NCI-H2227 treated with DMSO at 0.1 percent for 48 hours (cell line): ENCODE results near the gene CEBPE.
"Not testable (repeated sequence)": the region's sequence is repeated elsewhere in the genome, so short reads cannot be mapped to it uniquely, and the experiment has no call there.

Source experiments
- DNase-seq: peaks from one replicate; lab custom pipeline; 2025; lab: John Stamatoyannopoulos, UW

Gene CEBPE

DNA sequence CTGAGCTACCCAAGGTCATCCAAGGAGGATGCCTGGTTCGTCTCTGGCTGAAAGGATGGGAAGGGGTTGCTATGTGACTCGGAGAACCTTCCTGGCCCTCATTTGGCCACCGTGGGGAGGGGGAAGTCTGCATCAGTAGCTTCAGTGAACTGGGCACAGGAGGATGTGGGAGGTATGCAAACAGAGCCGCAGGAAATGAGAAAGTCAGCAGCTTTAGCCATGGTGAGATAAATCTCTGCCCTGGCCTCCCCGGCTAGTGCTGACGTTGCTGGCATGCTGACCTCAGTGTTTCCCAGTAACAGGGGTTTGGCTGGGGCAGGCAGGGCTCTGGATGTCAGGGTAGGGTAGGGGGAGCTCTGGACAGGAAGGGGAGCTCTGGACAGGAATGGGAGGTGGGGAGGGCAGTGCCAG is 2.3 kb upstream of the CEBPE start:
- DNase-seq, result no peak

DNA sequence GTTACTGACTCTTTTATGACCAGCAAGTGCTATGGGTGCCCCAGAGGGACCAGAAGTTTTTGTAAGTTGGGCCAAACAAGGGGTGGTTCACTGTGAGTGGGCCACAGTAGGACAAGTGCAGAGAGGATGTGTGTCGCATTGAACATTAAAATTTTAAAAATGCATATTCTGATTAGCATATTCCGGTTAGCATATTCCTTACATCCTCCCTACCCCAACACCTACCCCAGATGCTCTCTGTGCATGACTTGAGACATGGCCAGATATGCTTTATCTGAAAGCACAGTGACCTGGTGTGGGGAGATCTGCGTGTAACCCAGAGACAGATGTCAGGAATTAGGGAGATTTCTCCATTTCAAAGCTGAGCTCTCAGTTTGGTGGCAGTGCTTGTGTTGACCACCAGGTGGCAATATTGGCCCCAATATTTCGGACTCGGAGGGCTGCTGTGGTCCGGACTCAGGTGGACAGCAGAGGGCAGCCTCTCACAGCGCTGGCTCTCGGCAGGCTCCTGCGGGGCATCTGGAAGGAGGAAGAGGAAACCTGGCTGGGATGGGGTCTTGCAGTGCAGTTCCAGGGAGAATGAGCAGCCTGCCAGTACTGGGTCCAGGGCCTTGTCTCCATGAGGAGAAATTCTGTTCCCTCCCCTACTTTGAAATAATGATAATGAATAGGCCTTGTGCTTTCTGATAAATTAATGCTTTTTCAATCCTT is 1.6 kb upstream of the CEBPE start:
- DNase-seq, result peak; percentile 83

DNA sequence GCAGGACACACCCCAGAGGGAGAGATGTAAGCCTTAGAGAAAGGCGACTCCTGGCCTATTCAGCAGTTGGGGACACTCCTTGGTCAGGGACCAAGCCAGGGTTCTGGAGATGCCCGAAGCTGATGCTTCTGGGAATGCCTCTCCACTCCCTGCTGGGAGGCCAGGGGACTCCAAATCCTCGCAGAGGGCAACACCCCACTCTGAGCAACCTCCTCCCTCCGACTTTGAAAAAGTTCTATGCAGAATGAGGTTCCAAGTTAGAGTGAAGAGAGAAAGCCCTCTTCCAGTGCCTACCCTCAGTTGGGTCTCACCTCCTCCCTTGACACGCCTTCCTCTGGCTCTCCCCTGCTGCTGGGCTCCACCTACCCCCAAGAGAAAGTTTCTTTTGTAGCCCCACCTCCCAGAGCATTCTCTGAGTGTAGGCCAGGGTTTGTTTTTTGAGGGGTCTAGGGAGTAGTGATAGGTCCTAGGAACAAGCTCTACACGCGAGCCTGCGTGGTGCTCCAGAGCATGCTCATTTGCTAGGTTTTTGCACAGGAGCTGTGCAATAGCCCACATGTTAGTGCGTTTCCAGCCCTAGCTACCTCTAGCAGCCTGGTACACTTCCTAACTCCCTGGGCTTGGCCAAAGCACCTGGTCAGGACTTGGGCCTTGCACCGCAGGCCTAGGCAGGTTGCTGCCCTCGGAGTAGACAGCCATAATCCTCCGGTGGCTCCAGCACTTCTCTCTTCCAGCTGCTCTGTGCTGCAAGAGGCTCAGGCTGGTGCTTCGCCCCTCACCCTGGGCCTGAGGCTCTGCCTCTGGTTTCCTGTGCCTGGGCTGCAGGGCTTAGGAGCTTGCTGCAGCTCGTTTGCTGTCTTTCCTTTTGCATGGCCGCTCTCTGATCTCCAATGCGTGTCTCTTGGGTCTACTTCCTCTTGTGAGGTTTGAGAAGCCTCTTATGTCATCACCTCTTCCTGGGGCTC is 590 bp upstream of the CEBPE start:
- no peak for DNase-seq

DNA sequence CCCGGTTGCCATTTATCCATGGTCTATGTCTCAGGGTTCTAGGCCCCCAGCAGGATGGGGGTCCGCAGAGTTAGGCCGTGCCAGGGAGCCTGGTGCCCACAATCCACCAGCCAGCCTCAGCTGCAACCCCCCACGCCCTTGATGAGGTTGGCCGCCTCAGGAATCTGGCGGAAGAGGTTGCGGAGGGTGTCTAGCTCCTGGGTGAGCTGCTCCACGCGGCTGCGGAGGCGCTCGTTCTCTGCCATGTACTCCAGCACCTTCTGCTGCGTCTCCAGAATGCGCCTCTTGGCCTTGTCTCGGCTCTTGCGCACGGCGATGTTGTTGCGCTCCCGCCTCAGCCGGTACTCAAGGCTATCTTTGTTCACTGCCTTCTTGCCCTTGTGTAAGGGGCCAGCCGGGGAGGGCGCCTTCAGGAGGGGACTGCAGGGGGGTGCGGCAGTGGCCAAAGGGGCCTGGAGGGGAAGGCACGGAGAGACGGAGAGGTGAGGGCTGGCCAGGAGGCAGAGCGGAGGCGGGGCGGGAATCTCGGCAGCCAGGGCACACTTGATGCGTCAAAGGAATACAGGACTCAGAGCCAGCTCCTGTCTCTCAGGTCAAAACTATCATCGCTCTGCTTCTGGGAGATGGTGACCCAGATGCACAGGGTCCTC is 1.6 kb downstream of the CEBPE start:
- no peak for DNase-seq

DNA sequence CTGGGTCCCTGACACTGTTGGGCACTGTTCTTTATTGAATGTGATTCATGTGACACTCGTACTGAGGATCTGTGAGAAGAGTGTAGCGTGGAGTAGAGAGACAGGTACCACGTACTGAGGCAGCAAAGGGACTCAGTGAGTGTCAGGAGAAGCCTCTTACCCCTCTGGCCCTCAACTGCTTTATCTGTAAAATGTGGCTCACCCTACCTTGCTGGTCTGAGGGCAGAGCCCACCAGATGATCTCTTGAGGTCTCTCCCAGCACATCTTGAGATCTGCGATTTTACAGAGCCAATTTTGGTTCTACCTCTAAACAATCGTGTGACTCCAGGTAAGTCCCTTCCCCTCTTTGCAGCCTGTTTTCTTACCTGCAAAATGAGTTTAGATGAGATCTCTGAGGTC is 3.1 kb downstream of the CEBPE start:
- DNase-seq, result no peak

DNA sequence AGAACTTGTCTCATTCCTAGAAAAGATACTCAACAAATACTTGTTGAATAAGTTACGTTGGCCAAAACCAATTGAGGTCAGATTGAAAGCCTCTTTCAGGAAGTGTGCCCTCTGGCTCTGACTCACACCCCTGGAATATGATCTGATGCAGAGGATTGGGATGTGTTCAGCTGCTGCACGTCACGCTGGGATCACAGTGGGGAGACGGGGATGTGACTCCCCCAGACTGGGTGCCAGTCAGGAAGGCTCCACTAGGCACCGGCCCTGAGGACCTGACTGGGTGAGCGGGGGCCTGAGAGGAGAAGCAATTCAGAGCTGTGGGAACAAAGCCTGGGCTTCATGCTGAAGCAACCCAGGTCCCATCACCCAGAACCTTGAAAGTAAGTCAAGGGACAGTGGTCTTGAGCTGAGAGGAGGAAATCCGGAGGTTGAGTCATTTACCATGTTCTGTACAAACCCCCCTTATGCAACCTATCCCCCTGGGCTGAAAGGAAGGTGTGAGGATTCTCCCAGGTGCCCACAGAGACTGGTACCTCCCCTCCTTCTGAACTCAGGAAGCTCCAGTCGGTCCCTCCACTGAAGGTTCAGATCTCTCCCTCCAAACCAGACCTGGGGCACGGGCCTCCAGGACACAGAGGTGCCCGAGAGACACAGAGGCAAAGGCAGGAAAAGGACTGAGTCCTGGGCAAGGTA is 3.9 kb downstream of the CEBPE start:
- DNase-seq, result no peak

DNA sequence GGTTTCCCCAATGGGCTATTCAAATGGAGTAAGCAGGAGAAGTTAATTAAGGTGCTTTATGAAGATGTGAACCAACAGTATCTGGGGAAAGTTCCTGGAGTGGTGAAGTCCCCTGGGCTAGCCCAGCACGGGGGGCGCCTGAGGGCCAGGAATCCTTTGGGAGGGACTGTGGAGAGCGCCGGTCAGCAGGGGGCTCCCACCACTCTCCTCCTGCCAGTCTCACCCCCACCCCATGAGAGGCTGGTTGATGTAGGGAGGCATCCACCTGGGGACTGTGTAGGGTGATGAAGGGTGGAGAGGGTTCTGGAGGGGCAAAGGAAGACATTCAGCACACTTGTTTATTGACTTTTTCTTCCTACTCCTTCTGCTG is 4.4 kb downstream of the CEBPE start:
- DNase-seq, result no peak

DNA sequence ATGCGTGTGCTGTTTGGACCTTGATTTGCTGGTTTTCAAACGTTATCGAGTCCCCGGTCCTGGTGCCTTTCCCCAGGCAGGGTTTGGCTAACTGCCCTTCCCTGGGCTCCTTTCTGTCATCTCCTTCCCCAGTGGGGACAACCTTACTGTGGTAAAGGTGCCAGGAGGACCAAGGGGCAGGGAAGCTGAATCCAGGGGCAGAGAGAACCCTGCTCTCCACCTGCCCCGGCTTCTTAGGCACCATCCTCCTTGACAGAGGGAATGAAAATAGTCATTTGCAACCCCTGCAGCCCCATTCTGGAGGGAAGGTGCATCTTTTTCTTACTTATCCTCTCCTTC is 5.0 kb downstream of the CEBPE start:
- DNase-seq, result no peak

DNA sequence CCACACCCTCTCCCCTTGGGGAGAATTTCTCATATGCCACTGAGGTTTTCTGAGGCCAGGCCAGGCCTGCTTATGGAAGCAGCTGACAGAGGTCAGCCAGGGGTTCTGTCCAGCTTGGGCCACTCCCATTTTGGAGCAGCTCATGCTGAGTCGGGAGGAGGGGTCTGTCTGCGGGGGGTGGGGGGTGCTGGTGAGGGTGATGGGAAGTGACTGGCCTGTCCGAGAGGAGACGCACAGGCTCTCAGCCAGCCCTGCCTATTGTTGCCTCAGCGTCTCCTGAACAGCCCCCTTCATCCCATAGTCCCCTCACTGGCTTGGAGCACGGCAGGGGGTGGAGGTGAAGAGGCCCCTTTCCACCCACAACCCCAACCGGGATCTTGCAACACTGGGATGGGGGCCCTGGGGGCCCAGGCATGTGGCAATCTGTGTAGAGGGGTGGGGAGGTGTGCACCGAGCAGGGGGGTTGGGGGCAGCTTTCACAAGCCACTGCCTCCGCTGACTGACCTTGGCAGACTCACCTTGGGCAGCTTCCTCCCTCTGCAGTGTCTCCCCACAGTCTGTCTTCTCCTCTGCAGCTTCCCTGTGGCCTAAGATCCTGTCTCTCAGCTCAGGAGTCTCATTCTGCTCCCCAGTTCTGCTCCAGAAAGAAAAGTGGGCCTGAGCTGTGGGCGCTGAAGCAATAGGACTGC is 5.5 kb downstream of the CEBPE start:
- no peak for DNase-seq

DNA sequence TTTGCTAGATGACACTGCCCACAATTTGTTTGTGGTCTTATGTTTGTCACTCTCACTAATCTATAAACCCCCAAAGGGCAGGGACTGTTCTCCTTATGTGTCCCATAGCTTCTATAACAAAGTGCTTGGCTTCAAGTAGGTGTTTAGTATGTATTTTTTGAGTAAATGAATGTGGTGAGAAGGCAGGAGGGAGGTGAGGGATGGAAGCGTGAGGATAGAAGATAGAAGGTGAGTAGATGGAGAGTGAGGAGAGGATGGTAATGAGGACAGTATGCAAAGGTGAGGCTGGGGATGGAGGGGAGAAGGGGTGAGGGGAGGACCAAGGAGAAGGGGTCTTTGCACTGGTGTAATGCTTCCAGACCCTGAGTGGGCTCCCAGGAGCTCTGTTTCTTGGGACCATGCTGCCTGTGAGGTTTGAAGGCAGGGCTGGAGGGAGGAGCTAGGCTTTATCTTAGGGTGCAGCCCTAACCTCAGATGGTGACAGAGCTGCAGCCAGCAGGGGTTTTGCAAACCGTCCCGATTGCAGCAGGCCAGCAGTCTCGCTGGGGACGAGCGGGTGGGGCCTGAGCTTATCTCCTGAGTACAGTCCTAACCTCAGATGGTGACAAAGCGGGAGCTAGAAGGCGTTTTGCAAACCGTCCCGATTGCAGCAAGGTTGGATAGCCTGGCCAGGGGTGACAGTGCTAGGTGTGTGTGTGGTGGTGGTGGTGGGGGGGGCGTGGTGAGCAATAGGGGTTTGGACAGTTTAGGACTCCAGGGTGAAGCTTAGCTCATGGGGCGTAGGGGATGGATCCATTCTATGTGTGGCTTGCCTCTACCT is 6.5 kb downstream of the CEBPE start:
- no peak for DNase-seq

DNA sequence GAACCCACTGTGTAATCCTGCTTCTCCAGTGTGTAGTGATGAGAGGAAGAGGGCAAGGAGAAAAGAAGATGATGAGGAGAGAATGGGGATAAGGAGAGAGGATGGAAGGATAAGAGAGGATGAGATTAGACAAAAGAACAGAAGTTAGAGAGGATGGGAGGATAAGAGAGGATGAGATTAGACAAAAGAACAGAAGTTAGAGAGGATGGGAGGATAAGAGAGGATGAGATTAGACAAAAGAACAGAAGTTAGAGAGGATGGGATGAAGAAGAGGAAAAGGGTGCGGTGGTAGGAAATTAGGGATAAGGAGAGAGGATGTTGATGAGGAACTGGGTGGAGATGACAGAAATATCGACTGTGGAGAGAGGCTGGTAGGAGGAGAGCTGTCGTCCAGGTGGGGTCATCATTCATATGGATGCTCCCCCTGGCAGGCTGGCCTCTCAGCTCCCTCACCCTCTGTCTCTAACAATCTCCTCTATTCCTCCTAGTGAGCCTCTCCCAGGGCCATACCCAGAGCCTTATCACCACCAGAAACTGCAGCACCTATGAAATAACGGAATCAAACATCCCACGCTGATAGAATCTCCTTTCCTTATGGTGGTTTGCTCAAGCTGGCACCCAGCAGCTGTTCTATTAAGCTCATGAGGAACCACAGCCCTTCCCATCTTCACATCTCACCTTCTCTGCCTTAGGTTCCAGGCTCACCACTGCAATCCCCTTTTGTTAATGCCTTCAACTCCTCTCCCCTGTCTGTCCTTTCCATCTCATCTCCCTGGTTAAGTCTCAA is 8.3 kb downstream of the CEBPE start:
- DNase-seq, result no peak

DNA sequence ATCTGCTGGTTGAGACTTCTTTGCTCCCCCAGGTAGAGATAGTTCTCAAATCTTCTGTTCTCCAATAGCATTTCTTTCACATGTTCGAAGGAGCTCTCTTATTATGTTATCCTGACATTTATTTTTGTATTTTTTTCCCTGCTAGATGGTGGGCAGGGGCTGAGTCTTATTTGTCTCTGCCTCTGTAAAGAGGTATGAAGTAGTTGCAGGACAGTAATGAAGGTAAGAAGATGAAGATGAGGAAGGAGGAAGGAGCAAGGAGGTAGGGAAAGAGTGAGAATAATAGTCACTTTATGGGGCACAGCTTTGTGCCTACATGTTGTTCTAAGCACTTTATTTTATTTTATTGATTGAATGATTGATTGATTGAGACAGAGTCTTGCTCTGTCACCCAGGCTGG is 9.3 kb downstream of the CEBPE start:
- DNase-seq, result no peak

DNA sequence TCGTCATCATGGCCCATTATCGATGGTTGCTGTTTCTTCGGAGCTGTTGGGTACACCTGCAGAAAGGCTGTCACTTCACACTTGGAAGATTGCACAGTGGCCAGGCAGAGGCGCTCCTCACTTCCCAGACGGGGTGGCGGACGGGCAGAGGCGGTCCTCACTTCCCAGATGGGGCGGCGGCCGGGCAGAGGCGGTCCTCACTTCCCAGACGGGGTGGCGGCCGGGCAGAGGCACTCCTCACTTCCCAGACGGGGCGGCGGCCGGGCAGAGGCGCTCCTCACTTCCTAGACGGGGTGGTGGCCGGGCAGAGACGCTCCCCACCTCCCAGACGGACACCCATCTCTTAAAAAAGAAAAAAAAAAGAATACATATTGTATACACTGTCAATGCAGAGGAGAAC is 10.9 kb downstream of the CEBPE start:
- not testable (repeated sequence) for DNase-seq

DNA sequence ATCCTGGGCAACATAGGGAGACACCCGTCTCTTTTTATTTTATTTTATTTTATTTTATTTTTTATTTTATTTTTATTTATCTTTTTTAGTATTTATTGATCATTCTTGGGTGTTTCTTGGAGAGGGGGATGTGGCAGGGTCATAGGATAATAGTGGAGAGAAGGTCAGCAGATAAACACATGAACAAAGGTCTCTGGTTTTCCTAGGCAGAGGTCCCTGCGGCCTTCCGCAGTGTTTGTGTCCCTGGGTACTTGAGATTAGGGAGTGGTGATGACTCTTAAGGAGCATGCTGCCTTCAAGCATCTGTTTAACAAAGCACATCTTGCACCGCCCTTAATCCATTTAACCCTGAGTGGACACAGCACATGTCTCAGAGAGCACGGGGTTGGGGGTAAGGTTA is 11.4 kb downstream of the CEBPE start:
- DNase-seq, result not testable (repeated sequence)

DNA sequence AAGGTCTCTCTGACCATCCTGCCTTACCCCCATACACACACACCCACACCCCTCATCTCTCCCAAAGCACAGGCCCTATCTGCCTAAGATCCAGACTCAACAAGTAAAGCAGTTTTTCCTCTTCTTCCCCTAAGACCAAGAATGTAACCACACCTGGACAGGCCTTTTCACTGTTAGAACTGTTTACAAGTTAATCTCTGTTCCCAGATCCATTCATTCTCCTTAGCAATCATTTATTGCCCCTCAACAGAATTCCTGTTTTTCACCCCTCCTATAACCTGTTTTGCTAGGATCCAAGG is 12.4 kb downstream of the CEBPE start:
- DNase-seq, result no peak

DNA sequence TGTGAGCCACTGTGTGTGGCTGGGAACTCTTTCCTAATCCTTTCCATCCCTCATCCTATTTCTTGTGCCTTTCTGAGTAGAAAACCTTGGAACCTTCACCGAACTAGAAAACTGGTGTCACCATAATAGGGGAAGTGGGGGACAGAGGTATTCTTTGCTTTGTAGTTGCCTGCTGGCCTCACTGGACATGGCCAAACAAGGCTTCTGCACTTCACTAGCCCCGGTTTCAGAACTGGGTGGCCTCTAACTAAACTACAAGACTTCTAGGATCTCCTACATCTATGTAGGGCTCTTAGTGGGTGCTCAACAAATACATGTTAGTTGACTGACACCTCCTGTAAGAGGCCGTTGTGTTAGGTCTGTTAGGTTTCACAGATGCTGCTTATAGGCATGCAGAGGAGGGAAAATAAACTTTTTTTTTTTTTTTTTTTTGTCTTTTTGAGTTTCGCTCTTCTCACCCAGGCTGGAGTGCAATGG is 13.7 kb downstream of the CEBPE start:
- DNase-seq, result no peak

DNA sequence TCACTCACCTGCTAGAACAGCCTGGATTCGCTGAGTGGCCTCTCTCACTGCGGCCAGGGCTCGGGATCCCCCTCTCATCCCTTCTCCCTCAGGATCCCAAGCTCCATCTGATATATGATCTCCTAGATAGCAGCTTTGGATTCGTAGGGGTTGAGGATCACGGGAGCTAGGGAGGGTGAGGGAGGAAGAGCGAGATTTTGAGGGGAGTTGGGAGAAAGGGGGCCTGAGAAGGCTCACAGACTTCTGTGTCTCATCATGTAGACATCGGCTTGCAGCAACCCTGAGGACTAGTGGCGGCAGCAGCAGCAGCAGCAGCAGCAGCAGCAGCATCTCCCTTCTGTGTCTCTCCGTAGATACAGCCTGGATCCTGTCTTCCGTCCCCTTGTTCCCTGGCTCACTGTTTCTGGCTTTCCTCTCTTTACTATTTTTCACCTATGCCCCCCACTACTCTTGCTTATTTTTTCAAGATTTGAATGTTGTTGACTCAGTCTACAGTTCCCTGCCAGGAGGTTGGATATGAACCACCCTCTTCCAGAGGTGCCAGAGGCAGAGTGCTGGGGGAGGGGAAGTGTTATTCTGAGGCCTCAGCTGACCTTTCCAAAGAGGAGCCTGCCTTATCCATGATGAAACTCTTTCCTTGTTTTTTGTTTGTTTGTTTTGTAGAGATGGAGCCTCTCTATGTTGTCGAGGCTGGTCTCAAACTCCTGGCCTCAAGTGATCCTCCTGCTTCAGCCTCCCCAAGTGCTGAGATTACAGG is 14.3 kb downstream of the CEBPE start, which contains the start of gene CIROP:
Gene CIROP (minus strand): TSS at position 399 of the 757 bp plus-strand sequence. CDS start 69 bp downstream, at position 330.
- peak; percentile 7 for DNase-seq

DNA sequence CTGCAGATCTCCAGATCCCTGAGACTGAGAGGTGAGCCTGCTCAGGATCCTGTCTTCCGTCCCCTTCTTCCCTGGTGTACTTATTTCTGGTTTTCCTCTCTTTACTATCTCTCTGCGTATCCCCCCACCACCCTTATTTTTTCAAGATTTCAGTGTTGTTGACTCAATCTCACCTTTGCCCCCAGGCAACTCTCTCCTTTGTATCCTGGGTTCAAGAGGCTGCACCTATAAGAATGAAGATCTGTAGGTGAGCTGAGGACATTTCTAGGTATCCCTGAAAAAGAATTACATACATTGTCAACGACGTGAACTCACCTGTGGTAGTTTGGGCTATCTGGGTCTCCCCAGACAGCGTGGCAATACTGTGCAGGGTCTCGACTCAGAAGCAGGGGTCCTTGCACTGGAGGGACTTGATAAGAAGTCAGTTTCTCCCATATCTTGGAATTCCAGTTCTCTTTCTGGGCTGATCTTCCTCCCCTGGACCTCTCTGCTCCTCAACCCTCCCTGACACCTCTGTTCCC is 14.9 kb downstream of the CEBPE start:
- DNase-seq, result no peak

DNA sequence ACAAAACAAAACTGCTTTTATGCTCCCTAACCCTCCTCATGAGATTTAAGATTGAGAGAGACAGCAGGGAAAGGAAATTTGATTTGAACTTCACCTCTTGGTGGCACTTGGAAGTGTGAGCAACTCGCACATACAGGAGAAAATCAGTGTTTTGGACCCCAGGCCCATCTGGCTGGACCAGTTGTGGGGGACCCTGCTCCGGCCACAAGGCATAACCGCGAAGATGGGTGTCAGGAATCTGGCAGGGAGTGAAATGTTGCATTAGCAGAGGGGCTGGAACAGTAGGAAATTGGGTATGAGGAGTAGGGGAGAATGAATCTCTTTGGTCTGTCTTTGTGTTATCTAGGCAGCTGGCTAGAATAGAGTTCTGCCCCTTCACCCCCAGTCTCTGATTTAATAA is 15.5 kb downstream of the CEBPE start:
- no peak for DNase-seq
